GM18502 (cell line): Measurements from ENCODE around the gene FBXO31.
"Not testable (repeated sequence)": the region's sequence is repeated elsewhere in the genome, so short reads cannot be mapped to it uniquely, and the experiment has no call there.

Experiments
- ATAC-seq: cut with Tn5 transposase; IDR thresholded peaks from one replicate; pipeline ENCODE4 v1.9.1; 2021; ENCODE audit warnings: mild to moderate bottlenecking; ENCODE audit not compliant: unreplicated experiment, poor library complexity

The FBXO31 gene

GRCh38 chr16:87411375-87412271 is 28.0 kb upstream of the FBXO31 start:
- no peak for ATAC-seq

DNA sequence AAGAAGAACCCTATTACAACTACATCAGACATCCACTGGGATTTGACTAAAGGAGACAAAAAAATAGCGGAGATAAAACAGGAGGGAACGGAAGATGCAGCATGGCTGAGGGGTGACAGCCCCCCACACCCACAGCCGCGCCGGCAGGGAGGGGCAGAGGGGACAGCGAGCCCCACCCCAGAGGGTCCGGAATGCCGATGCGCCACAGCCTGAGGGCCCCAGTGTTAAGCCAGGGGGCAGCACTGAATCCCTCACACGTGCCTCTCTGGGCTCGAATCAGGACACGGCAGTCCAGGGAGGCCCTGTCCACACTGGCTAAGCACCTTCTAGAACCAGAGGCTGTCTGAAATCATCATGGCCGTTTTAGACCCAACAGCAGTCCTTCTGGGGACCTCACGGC is 27.4 kb upstream of the FBXO31 start:
- ATAC-seq, result no peak

DNA sequence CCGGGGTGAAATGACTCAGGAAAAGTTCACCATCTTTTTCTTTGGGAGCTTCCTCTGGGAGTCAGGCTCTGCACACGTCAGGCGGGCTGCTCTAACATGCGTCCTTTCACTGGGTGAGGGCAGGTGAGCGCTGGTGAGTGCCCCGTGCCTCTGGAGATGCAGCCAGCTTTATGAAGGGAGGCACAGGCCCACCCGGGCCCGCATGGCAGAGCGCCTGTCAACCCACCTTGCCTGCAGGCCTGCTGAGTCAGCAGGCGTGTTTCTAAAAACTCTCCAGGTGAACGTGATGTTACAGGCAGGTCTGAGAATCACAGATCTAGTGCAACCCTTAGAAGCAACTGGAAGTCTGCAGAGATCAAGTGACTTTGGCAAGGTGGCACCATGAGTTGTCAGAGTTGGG is 27.0 kb upstream of the FBXO31 start:
- no peak for ATAC-seq

DNA sequence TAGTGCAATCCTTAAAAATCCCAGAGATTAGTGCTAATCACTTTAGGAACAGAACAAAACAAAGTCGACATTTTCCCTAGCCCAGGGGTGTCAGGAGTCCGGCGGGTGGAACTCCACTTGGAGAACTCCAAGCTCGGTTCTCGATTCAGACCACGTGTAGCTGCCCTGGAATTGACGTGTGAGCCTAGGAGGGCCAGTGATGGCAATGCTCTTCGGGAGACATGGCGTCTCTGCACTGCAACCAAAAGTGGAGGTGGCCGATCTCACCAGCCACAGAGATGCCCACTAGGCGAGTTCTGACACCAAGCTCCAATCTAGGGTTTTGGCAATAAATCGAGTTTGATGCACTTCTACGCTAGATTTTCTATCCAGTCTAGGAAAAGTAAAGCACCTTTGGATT is 26.2 kb upstream of the FBXO31 start:
- ATAC-seq, result no peak

- ATAC-seq, result no peak
These were observed 25.6 kb upstream of the FBXO31 start for GRCh38 chr16:87409153-87409552.

DNA sequence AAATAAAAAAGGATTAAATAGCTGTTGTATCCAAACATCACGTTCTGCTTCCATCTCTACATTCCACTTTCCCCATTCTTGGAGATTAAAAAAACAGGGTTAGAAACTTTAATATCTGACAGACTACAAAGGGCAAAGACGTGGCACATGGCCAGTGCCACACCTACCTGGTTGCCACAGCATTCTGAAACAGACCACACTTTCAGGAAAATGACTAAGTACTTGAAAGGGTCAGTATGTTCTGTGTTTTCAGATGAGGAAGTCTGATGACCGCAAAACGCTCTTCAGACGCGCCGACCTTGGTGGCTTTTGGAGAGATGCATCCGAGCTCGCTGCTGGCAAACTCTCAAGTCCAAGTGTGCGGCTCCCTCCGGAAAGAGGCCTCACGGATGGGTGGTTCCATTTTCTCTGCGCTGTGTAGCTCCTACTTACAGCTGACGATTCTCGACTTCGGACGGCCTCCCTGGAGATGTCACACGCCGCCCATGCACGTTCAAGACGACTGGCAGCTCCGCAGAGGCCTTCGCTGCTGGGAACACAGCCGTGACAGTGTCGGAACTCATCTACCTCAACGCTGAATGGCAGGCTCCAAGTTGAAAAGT is 24.0 kb upstream of the FBXO31 start:
- ATAC-seq, result no peak

- ATAC-seq, result no peak
These were observed 23.0 kb upstream of the FBXO31 start for GRCh38 chr16:87406495-87407088.

- no peak for ATAC-seq
These were observed 21.4 kb upstream of the FBXO31 start for GRCh38 chr16:87404764-87405625.

- ATAC-seq, result no peak
These were observed 11.7 kb upstream of the FBXO31 start for GRCh38 chr16:87395181-87395842.

DNA sequence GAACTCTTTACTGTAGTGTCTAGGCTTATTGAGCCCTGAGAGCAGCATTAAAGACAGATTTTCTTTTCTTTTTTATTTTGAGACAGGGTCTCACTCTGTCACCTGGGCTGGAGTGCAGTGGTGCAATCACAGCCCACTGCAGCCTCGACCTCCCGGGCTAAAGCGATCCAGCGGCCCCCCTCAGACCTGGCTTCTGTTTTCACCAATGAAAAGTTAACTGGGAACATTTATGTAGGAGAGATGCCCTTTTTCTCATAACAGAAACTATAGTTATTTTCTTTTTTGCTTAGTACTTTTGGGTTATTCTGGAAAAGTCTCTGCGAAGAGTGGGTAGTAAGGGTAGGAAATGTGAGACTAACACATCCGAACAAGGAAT is 10.1 kb upstream of the FBXO31 start:
- ATAC-seq, result no peak

GRCh38 chr16:87392821-87393679 is 9.5 kb upstream of the FBXO31 start:
- no peak for ATAC-seq

- peak; percentile 68 for ATAC-seq
These were observed 8.6 kb upstream of the FBXO31 start, which contains the start of gene MAP1LC3B for GRCh38 chr16:87391950-87392820. MAP1LC3B (plus strand) TSS chr16:87392336; CDS start chr16:87392428, 92 bp downstream.

- ATAC-seq, result peak; percentile 14
These were observed 7.9 kb upstream of the FBXO31 start for GRCh38 chr16:87391324-87391949.

GRCh38 chr16:87390641-87391323 is 7.2 kb upstream of the FBXO31 start:
- ATAC-seq, result no peak

GRCh38 chr16:87389914-87390313 is 6.3 kb upstream of the FBXO31 start:
- not testable (repeated sequence) for ATAC-seq

GRCh38 chr16:87389245-87389644 is 5.7 kb upstream of the FBXO31 start:
- ATAC-seq, result no peak

DNA sequence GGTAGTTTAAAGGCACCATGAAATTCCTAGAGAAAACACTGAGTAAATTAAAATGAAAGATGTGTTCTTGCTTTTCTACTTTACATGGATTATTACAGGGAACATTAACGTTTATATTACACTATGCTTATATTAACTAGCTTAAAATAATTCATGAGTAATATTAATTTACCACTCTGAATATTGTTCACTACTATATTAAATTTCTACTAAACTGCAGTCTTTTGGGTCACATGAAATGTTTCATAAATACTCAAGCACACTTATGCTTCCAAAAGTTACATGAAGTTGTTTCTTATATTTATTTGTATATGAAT is 5.2 kb upstream of the FBXO31 start:
- no peak for ATAC-seq
